Smooth muscle cell (in vitro differentiated cells): Measurements from ENCODE around the gene LRRC7. TPM values are rescaled to one million over a fixed set of nuclear protein-coding genes. Genes with fewer than 3 reads are reported as not detected.

Source experiments
- DNase-seq: peaks from one replicate; lab custom pipeline; 2025; ENCODE audit not compliant: unreplicated experiment; lab: John Stamatoyannopoulos, UW
- H2AFZ ChIP-seq: fragments of 200-600 bp; sonication (generic); 2 replicates; pipeline ENCODE4 v1.6.0; 2016; ENCODE audit warnings: antibody characterized with exemption, low read depth, mild to moderate bottlenecking
- H3F3A ChIP-seq: fragments of 200-600 bp; sonication (generic); 2 replicates; pipeline ENCODE4 v1.6.0; 2017; ENCODE audit warnings: antibody characterized with exemption, low read depth
- H3K27ac ChIP-seq: fragments of 200-600 bp; sonication (generic); 2 replicates; pipeline ENCODE4 v1.5.1; 2016; ENCODE audit warnings: low read depth, mild to moderate bottlenecking
- H3K27me3 ChIP-seq: fragments of 200-600 bp; sonication (generic); 2 replicates; pipeline ENCODE4 v1.6.1; 2016; ENCODE audit warnings: low read depth, mild to moderate bottlenecking
- H3K36me3 ChIP-seq: fragments of 200-600 bp; sonication (generic); 2 replicates; pipeline ENCODE4 v1.5.1; 2016; ENCODE audit warnings: low read depth
- H3K4me1 ChIP-seq: fragments of 200-600 bp; sonication (generic); 2 replicates; pipeline ENCODE4 v1.5.1; 2016; ENCODE audit warnings: low read depth
- H3K4me2 ChIP-seq: fragments of 200-600 bp; sonication (generic); 2 replicates; pipeline ENCODE4 v1.6.0; 2016; ENCODE audit warnings: mild to moderate bottlenecking
- H3K4me3 ChIP-seq: fragments of 200-600 bp; sonication (generic); 2 replicates; pipeline ENCODE4 v1.5.1; 2016; ENCODE audit warnings: mild to moderate bottlenecking
- H3K79me2 ChIP-seq: fragments of 200-600 bp; sonication (generic); 2 replicates; pipeline ENCODE4 v1.6.0; 2016; ENCODE audit warnings: low read depth, mild to moderate bottlenecking
- H3K9ac ChIP-seq: fragments of 200-600 bp; sonication (generic); 2 replicates; pipeline ENCODE4 v1.6.0; 2016; ENCODE audit warnings: low read depth
- H3K9me3 ChIP-seq: fragments of 200-600 bp; sonication (generic); replicated peaks from 2 replicates; pipeline ENCODE4 v1.5.1; 2016; ENCODE audit warnings: low read depth
- H4K20me1 ChIP-seq: fragments of 200-600 bp; sonication (generic); 2 replicates; pipeline ENCODE4 v1.6.0; 2016; ENCODE audit warnings: low read depth
- WGBS: methylation state at CpG from one replicate; pipeline ENCODE4 v1.1.7; 2016; ENCODE audit warnings: low lambda C conversion rate; 5-methylcytosine and 5-hydroxymethylcytosine counted together
- polyA plus RNA-seq: library from polyadenylated mRNA; unstranded; fragments of >200 nt; fragmentation: Nextera tagmentation; extraction: Ambion mirVana; gene quantifications from 2 replicates; pipeline ENCODE4 v1.2.1, GENCODE V29; 2016
- total RNA-seq: library from RNA; depleted of rRNA; stranded (reverse); fragments of >200 nt; gene quantifications from 2 replicates; pipeline ENCODE4 v1.2.3, GENCODE V29; 2014
- TF ChIP-seq, protein P1 (sequence below): fragments of 200-600 bp; sonication (generic); IDR thresholded peaks from 2 replicates; pipeline ENCODE4 v1.5.1; 2017; ENCODE audit warnings: borderline replicate concordance, mild to moderate bottlenecking, antibody characterized with exemption; ENCODE audit not compliant: insufficient read depth, poor library complexity, severe bottlenecking

LRRC7 gene
- total and polyA plus RNA-seq, 2 experiments from 2014 or later, result 0.04 to 0.06 TPM

DNA sequence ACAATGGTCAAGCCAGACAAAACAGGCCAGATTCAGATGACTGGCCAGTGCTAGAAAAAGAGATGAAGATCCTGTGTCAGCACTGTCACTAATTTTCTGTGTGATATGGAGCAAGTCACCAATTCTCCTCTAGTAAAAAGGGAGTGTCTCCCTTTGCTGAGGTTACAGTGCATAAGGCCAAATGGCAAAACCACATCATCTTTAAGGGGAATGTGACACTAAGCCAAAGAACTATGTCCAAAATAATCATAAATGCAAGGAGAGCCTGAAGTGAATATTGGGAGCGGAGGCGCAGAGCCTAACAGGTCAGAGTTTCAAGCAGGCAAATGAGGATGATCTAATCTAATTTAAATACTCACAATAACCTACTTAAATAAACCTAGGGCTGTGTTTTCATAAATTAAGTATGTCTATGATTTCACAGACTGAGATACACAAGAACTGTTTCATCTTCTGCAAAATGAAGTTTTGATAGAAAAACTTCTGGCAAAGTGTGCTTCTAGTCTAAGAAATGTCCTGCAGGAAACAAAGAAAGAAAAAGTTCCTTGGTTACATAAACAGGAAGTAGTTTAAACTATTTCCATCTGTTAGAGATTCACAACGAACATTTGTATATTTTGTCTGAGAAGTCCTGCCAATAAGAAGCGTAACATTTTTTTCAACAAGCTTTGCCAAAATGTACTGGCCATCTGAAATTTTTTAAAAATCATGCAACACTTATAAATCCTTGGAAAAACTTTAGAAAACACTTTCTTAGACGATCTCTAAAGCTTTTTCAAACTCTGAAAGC, 347.4 kb downstream of the LRRC7 start:
- H3F3A ChIP-seq, result no peaks in the 10 kb centered on the region
- H3K9me3 ChIP-seq, result no peaks in the 10 kb centered on the region
- H3K79me2 ChIP-seq, result no peaks in the 10 kb centered on the region
- no peak for DNase-seq
- no peak overlapping the region for H3K27ac ChIP-seq
- H3K4me2 ChIP-seq, result no peak overlapping the region
- H3K27me3 ChIP-seq, result no peaks in the 10 kb centered on the region
- H3K4me3 ChIP-seq, result no peak overlapping the region
- H2AFZ ChIP-seq, result peak overlapping the region; percentile 29
- no peaks in the 10 kb centered on the region for H4K20me1 ChIP-seq
- 65% methylated on average over 5 of the region's 5 CpGs for WGBS
- TF ChIP-seq, protein P1, sequence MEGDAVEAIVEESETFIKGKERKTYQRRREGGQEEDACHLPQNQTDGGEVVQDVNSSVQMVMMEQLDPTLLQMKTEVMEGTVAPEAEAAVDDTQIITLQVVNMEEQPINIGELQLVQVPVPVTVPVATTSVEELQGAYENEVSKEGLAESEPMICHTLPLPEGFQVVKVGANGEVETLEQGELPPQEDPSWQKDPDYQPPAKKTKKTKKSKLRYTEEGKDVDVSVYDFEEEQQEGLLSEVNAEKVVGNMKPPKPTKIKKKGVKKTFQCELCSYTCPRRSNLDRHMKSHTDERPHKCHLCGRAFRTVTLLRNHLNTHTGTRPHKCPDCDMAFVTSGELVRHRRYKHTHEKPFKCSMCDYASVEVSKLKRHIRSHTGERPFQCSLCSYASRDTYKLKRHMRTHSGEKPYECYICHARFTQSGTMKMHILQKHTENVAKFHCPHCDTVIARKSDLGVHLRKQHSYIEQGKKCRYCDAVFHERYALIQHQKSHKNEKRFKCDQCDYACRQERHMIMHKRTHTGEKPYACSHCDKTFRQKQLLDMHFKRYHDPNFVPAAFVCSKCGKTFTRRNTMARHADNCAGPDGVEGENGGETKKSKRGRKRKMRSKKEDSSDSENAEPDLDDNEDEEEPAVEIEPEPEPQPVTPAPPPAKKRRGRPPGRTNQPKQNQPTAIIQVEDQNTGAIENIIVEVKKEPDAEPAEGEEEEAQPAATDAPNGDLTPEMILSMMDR, result no peak
- H3K36me3 ChIP-seq, result no peaks in the 10 kb centered on the region
- H3K4me1 ChIP-seq, result no peaks in the 10 kb centered on the region
- no peak overlapping the region for H3K9ac ChIP-seq

DNA sequence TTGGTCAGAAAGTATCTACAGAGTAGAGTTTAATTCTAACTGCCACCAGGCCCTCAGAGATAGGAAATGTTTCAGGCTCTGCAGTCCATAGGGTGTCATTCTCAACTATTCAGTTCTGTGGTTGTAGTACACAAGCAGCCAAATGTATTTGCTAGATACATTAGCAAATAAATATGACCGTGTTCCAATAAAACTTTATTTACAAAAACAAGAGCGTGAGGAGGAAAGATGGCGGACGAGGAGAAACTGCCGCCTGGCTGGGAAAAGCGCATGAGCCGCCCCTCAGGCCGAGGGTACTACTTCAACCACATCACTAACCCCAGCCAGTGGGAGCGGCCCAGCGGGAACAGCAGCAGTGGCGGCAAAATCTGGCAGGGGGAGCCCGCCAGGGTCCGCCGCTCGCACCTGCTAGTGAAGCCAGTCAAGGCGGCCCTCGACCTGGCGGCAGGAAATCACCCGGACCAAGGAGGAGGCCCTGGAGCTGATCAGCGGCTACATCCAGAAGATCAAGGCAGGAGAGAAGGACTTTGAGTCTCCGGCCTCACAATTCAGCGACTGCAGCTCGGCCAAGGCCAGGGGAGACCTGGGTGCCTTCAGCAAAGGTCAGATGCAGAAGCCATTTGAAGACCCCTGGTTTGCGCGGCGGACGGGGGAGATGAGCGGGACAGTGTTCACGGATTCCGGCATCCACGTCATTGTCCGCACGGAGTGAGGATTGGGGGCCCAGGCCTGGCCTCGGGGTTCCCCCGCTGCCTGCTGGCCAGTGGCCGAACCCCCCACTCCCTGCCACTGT, 351.6 kb downstream of the LRRC7 start:
- no peak for DNase-seq
- H3K4me1 ChIP-seq, result no peaks in the 10 kb centered on the region
- H3K4me2 ChIP-seq, result no peak overlapping the region
- H3K9me3 ChIP-seq, result no peaks in the 10 kb centered on the region
- H3F3A ChIP-seq, result no peaks in the 10 kb centered on the region
- no peaks in the 10 kb centered on the region for H4K20me1 ChIP-seq
- H2AFZ ChIP-seq, result no peak overlapping the region
- H3K27ac ChIP-seq, result no peak overlapping the region
- no peaks in the 10 kb centered on the region for H3K27me3 ChIP-seq
- no peaks in the 10 kb centered on the region for H3K79me2 ChIP-seq
- H3K36me3 ChIP-seq, result no peaks in the 10 kb centered on the region
- TF ChIP-seq, protein P1, result no peak
- no peak overlapping the region for H3K9ac ChIP-seq
- no peak overlapping the region for H3K4me3 ChIP-seq
- 94% methylated on average over 36 of the region's 36 CpGs for WGBS

DNA sequence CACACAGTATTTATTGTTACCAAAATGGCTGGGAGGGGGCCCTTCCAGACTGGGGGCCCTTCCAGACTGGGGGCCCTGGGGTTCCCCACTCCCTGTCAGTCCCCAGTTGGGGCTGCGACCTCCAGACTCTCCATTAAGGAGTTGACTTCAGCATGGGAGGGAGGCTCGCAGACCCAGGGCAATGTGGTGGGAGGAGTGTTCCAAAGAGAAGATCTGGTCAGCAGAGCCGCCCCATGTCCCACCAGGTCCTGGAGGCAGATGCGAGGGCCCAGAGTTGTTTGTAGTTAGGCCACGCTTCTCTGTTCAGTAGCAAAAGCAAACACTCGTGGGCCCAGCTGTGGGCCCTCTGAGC, 352.2 kb downstream of the LRRC7 start:
- Histone ChIP-seq H4K20me1 (no peaks in the 10 kb centered on the region), H3K4me1 (no peaks in the 10 kb centered on the region), H3F3A (no peaks in the 10 kb centered on the region), H2AFZ (no peak overlapping the region), H3K79me2 (no peaks in the 10 kb centered on the region), H3K4me2 (no peak overlapping the region), H3K9me3 (no peaks in the 10 kb centered on the region), H3K36me3 (no peaks in the 10 kb centered on the region), H3K9ac (no peak overlapping the region), H3K4me3 (no peak overlapping the region), H3K27ac (no peak overlapping the region), H3K27me3 (no peaks in the 10 kb centered on the region)
- DNase-seq, result no peak
- TF ChIP-seq, protein P1, result no peak
- WGBS, result 96% methylated on average over 4 of the region's 6 CpGs

DNA sequence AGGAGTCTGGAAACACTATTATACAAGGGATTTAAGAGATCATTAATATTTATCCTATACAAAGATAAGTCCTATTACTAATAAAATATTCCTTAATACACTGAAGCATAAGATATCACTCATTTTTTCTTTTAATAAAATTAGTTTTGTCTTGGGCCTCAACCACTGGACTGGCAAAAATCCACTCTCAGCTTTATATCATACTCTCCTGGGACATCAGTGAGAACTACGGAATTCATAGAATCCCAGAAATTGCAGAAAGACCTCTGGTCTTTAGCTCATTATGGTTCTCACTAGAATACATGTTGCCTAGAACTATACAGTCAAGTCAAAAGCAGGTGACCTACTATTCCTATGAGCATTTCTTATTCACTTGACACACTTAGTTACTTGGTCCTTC, 352.7 kb downstream of the LRRC7 start:
- H3K9ac ChIP-seq, result no peak overlapping the region
- TF ChIP-seq, protein P1, result no peak
- no peak overlapping the region for H3K27ac ChIP-seq
- no peaks in the 10 kb centered on the region for H3K36me3 ChIP-seq
- H2AFZ ChIP-seq, result no peak overlapping the region
- no peaks in the 10 kb centered on the region for H3K9me3 ChIP-seq
- H3K4me1 ChIP-seq, result no peaks in the 10 kb centered on the region
- WGBS, result 100% methylated on average over 1 of the region's 1 CpG
- no peaks in the 10 kb centered on the region for H3K27me3 ChIP-seq
- no peaks in the 10 kb centered on the region for H3K79me2 ChIP-seq
- H3K4me3 ChIP-seq, result no peak overlapping the region
- H3K4me2 ChIP-seq, result no peak overlapping the region
- H3F3A ChIP-seq, result no peaks in the 10 kb centered on the region
- no peaks in the 10 kb centered on the region for H4K20me1 ChIP-seq
- no peak for DNase-seq
